GM12865 (cell line): ENCODE data around the gene EYA4.

Experiments used
- DNase-seq: peaks from one replicate; pipeline ENCODE4 v3.0.0; 2010; ENCODE audit warnings: low read depth
- H3K4me3 ChIP-seq: 2 replicates; pipeline ENCODE4 v1.5.1; 2011; ENCODE audit warnings: mild to moderate bottlenecking, low read depth, low read length, control low read depth
- TF ChIP-seq, protein P1 (sequence below): IDR thresholded peaks from 2 replicates; pipeline ENCODE4 v1.5.1; 2011; ENCODE audit warnings: low read length, control low read depth, low read depth, inconsistent platforms; ENCODE audit not compliant: insufficient read depth; ENCODE audit errors: missing control alignments

Gene EYA4

GRCh38 chr6:133504761-133505160 is 263.6 kb downstream of the EYA4 start:
- DNase-seq, result no peak
- TF ChIP-seq, protein P1, sequence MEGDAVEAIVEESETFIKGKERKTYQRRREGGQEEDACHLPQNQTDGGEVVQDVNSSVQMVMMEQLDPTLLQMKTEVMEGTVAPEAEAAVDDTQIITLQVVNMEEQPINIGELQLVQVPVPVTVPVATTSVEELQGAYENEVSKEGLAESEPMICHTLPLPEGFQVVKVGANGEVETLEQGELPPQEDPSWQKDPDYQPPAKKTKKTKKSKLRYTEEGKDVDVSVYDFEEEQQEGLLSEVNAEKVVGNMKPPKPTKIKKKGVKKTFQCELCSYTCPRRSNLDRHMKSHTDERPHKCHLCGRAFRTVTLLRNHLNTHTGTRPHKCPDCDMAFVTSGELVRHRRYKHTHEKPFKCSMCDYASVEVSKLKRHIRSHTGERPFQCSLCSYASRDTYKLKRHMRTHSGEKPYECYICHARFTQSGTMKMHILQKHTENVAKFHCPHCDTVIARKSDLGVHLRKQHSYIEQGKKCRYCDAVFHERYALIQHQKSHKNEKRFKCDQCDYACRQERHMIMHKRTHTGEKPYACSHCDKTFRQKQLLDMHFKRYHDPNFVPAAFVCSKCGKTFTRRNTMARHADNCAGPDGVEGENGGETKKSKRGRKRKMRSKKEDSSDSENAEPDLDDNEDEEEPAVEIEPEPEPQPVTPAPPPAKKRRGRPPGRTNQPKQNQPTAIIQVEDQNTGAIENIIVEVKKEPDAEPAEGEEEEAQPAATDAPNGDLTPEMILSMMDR, result no peak
- H3K4me3 ChIP-seq, result no peak overlapping the region

DNA sequence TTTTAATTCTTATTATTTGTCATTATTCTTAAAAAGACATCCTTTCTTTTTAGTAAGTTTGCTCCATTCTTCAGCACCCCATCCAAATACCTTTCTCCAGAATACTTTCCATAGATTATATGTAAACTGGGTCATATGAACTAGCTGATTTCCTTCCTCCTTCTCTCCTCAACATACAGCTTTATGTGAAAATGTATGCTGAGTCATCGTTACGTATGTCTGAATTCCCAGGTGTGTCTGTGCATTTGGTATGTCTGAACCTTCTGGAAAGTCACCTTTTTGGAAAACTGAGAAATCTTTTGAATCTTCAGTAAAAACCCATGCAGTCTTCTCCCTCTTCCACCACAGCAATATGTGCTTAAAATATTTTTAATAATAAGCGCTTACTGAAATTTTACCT is 264.5 kb downstream of the EYA4 start:
- TF ChIP-seq, protein P1, result no peak
- H3K4me3 ChIP-seq, result no peak overlapping the region
- DNase-seq, result no peak

- H3K4me3 ChIP-seq, result no peak overlapping the region
- TF ChIP-seq, protein P1, result peak; percentile 49
- peak; percentile 48 for DNase-seq
These were observed 271.4 kb downstream of the EYA4 start for GRCh38 chr6:133512410-133513016.

DNA sequence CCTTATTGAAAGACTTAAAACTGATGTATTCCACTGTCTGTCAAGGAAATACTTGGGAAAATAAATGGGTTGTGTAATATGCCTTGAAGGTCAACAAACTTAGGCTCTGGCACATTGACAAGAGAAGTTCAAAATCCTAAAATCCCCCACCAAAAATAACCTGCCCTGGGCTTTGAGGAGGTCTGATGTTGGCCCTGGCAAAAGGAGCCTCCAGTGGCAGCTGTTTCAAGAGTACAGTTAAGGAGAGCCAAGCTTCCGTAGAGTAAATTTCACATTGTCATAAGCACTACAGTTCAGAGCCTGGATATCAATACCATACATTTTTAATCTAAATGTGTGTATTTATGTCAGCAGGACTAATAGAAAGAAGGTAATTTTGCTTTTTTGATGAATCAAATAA is 282.7 kb downstream of the EYA4 start:
- DNase-seq, result no peak
- TF ChIP-seq, protein P1, result no peak
- no peak overlapping the region for H3K4me3 ChIP-seq

- DNase-seq, result no peak
- no peak overlapping the region for H3K4me3 ChIP-seq
- TF ChIP-seq, protein P1, result no peak
These were observed 285.3 kb downstream of the EYA4 start for GRCh38 chr6:133526436-133526835.

DNA sequence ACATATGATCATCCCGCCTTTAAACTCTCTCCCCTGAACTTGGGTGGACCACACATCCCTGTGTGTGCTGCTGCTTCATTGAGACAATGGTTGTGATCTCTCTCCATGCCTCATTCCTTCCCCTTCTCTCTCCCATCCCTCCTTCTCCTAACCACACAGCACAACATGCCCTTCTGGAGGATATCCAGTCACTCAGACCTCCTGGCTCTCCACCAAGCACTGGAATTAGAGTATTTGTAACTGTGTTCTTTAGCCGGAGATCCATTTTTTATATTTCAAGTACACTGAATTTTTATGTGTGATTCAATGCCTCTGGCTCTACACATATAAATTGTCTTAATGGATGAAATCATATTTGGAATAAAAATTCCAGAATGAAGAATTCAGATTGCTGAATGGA is 287.4 kb downstream of the EYA4 start:
- no peak for DNase-seq
- TF ChIP-seq, protein P1, result no peak
- no peak overlapping the region for H3K4me3 ChIP-seq

GRCh38 chr6:133532908-133533307 is 291.8 kb downstream of the EYA4 start:
- no peak for DNase-seq
- TF ChIP-seq, protein P1, result no peak
- no peak overlapping the region for H3K4me3 ChIP-seq
